ENCODE results near the gene CCDC13.

DNA sequence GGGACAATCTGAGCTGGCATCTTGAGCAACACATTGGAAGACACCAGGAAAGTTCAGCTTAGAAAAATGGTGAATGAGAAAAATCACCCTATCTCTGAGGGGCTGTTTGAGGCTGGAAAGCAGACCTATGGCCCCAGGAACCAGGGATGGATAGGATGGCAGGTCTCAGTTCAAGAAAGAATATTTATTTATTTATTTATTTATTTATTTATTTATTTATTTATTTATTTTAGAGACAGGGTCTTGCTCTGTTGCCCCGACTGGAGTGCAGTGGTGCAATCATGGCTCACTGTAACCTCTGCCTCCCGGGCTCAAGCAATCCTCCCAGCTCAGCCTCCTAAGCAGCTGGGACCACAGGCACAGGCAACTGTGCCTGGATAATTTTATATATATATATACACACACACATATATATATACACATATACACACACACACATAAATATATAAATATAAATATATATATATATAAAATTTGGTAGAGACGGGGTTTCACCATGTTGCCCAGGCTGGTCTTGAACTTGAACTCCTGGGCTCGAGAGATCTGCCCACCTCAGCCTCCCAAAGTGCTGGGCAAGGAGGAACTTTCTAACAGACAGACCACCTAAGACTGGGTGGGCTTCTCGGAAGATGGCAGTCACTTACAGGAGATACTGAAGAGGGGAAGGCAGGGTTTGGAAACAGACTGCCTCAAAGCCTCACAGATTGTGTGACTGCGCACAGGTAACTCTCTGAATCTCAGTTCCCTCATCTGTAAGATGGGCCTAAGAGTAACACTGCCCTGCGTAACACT, 29.7 kb downstream of the CCDC13 start:
- TF ChIP-seq, protein P1, sequence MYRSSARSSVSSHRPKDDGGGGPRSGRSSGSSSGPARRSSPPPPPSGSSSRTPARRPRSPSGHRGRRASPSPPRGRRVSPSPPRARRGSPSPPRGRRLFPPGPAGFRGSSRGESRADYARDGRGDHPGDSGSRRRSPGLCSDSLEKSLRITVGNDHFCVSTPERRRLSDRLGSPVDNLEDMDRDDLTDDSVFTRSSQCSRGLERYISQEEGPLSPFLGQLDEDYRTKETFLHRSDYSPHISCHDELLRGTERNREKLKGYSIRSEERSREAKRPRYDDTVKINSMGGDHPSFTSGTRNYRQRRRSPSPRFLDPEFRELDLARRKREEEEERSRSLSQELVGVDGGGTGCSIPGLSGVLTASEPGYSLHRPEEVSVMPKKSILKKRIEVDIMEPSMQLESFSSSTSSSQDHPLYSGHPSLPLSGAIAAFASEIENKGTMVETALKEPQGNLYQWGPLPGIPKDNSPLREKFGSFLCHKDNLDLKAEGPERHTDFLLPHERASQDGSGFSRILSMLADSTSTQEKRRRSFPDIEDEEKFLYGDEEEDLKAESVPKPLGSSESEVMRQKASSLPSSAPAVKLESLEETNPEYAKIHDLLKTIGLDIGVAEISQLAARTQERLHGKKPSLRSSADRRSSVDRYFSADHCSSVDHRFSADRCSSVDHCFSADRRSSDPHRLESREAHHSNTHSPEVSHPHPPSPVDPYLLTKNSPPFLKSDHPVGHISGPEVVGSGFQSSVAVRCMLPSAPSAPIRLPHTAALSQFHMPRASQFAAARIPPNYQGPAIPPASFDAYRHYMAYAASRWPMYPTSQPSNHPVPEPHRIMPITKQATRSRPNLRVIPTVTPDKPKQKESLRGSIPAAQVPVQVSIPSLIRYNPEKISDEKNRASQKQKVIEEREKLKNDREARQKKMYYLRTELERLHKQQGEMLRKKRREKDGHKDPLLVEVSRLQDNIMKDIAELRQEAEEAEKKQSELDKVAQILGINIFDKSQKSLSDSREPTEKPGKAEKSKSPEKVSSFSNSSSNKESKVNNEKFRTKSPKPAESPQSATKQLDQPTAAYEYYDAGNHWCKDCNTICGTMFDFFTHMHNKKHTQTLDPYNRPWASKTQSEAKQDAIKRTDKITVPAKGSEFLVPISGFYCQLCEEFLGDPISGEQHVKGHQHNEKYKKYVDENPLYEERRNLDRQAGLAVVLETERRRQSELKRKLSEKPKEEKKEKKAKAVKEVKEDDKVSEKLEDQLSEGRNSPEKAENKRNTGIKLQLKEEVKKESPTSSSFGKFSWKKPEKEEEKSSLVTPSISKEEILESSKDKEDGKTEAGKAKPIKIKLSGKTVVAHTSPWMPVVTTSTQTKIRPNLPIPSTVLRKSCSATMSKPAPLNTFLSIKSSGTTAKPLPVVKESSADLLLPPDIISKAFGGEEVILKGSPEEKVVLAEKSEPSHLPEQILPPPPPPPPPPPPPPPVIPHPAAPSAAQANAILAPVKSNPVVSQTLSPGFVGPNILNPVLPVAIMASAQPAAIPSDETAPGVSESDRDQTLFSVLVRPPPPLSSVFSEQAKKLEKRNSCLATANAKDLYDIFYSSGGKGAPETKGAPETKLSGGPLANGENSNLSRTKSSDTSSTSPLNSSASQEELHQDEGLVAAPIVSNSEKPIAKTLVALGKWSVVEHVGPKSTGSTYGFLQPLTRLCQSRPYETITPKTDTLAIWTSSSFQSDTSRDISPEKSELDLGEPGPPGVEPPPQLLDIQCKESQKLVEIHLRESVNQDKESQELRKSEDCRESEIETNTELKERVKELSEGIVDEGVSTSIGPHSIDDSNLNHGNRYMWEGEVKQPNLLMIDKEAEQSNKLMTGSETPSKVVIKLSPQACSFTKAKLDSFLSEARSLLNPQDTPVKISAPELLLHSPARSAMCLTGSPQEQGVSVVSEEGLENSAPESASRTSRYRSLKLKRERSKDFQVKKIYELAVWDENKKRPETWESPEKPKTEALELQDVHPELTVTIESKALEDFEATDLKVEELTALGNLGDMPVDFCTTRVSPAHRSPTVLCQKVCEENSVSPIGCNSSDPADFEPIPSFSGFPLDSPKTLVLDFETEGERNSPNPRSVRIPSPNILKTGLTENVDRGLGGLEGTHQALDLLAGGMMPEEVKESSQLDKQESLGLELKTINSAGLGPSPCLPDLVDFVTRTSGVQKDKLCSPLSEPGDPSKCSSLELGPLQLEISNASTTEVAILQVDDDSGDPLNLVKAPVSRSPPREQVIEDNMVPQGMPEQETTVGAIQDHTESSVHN (CRISPR knock-in tag; IDR thresholded peaks at IDR 0.05), result no peak
- no peak for TF ChIP-seq PHB2 (IDR thresholded peaks at IDR 0.05; ENCODE audit: partially characterized antibody)
- TF ChIP-seq, protein P2, sequence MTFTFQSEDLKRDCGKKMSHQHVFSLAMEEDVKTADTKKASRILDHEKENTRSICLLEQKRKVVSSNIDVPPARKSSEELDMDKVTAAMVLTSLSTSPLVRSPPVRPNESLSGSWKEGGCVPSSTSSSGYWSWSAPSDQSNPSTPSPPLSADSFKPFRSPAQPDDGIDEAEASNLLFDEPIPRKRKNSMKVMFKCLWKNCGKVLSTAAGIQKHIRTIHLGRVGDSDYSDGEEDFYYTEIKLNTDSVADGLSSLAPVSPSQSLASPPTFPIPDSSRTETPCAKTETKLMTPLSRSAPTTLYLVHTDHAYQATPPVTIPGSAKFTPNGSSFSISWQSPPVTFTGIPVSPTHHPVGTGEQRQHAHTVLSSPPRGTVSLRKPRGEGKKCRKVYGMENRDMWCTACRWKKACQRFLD (CRISPR knock-in tag; IDR thresholded peaks at IDR 0.05; ENCODE audit: borderline replicate concordance), result no peak
- TF ChIP-seq, protein P3, sequence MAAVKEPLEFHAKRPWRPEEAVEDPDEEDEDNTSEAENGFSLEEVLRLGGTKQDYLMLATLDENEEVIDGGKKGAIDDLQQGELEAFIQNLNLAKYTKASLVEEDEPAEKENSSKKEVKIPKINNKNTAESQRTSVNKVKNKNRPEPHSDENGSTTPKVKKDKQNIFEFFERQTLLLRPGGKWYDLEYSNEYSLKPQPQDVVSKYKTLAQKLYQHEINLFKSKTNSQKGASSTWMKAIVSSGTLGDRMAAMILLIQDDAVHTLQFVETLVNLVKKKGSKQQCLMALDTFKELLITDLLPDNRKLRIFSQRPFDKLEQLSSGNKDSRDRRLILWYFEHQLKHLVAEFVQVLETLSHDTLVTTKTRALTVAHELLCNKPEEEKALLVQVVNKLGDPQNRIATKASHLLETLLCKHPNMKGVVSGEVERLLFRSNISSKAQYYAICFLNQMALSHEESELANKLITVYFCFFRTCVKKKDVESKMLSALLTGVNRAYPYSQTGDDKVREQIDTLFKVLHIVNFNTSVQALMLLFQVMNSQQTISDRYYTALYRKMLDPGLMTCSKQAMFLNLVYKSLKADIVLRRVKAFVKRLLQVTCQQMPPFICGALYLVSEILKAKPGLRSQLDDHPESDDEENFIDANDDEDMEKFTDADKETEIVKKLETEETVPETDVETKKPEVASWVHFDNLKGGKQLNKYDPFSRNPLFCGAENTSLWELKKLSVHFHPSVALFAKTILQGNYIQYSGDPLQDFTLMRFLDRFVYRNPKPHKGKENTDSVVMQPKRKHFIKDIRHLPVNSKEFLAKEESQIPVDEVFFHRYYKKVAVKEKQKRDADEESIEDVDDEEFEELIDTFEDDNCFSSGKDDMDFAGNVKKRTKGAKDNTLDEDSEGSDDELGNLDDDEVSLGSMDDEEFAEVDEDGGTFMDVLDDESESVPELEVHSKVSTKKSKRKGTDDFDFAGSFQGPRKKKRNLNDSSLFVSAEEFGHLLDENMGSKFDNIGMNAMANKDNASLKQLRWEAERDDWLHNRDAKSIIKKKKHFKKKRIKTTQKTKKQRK (IDR thresholded peaks at IDR 0.05; ENCODE audit: low read length), result no peak
- TF ChIP-seq BHLHE40 (IDR thresholded peaks at IDR 0.05; ENCODE audit: low read length), result no peak
- no peak for TF ChIP-seq SUZ12 (IDR thresholded peaks at IDR 0.05; ENCODE audit: low read depth, low read length)
- TF ChIP-seq CBX1 (IDR thresholded peaks at IDR 0.05; ENCODE audit: low read depth), result no peak
- TF ChIP-seq MED13 (CRISPR knock-in tag; IDR thresholded peaks at IDR 0.05), result no peak
- TF ChIP-seq ZNF547 (CRISPR knock-in tag; IDR thresholded peaks at IDR 0.05), result no peak
- no peak for TF ChIP-seq MAZ (IDR thresholded peaks at IDR 0.05; ENCODE audit: borderline replicate concordance, low read depth, low read length)
- TF ChIP-seq MAZ (CRISPR knock-in tag; IDR thresholded peaks at IDR 0.05; ENCODE audit: low read depth), result no peak

Measured in HepG2 (cell line).